Measurements from ENCODE around the gene MYO9B. TPM values are rescaled to one million over a fixed set of nuclear protein-coding genes. Genes with fewer than 3 reads are reported as not detected.

The MYO9B gene
- total RNA-seq, 1 experiment from 2014 or later, result 79.4 TPM

DNA sequence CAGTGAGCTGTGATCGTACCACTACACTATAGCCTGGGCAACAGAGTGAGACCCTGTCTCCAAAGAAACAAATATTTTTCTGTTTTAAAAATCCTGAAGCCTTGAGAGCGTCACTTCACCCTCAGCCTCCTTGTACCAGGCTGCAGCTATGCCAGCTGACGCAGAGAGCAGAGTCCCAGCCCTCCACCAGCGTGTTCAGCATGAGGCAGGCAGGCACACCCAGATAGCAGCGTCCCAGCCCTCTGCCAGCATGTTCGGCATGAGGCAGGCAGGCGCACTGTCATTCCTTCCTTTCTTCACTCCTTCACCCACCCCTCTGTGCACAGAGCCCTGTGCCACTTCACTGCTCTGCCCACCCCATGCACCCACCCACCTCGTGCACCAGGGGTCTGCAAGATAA lies 96.3 kb downstream of the MYO9B start:
- TF ChIP-seq SIN3A (IDR thresholded peaks at IDR 0.05; ENCODE audit: borderline replicate concordance, insufficient read depth, low read depth, low read length) (no peak), REST (IDR thresholded peaks at IDR 0.05; ENCODE audit: insufficient read depth in 1 of 2, low read depth in 2 of 2, low read length in 1 of 2) (no peak), POLR2AphosphoS5 (IDR thresholded peaks at IDR 0.05; ENCODE audit: low read depth, low read length) (no peak), TCF7L2 (IDR thresholded peaks at IDR 0.05; ENCODE audit: low read depth, low read length) (no peak), CTCF (IDR thresholded peaks at IDR 0.05) (no peak)
- Histone ChIP-seq H3K36me3 (ENCODE audit: control insufficient read depth, insufficient read depth, low read length) (peaks cover under 1% of the 10 kb centered on the region; the same call in 1 of the 2 replicates), H3K4me1 (ENCODE audit: control insufficient read depth, insufficient read depth, low read length) (no peaks in the 10 kb centered on the region), H3K4me3 (ENCODE audit: low read depth in 2 of 2, low read length in 2 of 2) (no peak overlapping the region), H3K27ac (ENCODE audit: low read length) (no peak overlapping the region), H3K27me3 (ENCODE audit: control insufficient read depth, insufficient read depth, low read length) (no peaks in the 10 kb centered on the region), H3K9me3 (ENCODE audit: control insufficient read depth, insufficient read depth, low read depth, low read length) (no peaks in the 10 kb centered on the region)
- ChIA-PET CTCF (no interaction called here), POLR2A (no interaction called here)
- intact Hi-C loops (cut with micrococcal nuclease; ENCODE audit: unreplicated experiment), result no loop called here
- no TSS peak for BruUV-seq (replicated peaks)
- DNase-seq (ENCODE audit: low read depth, low spot score), result no peak
- no peak for ATAC-seq
- in situ Hi-C loops (cut with HindIII; ENCODE audit: low pct_unique_long_range_greater_than_20kb, low sequenced_read_pairs), result no loop called here

- TF ChIP-seq POLR2AphosphoS5 (IDR thresholded peaks at IDR 0.05; ENCODE audit: low read depth, low read length), result no peak
- no peak for TF ChIP-seq TCF7L2 (IDR thresholded peaks at IDR 0.05; ENCODE audit: low read depth, low read length)
- TF ChIP-seq REST (IDR thresholded peaks at IDR 0.05; ENCODE audit: insufficient read depth in 1 of 2, low read depth in 2 of 2, low read length in 1 of 2), result no peak
- no peak for TF ChIP-seq CTCF (IDR thresholded peaks at IDR 0.05)
- no peak for TF ChIP-seq SIN3A (IDR thresholded peaks at IDR 0.05; ENCODE audit: borderline replicate concordance, insufficient read depth, low read depth, low read length)
- Histone ChIP-seq H3K9me3 (ENCODE audit: control insufficient read depth, insufficient read depth, low read depth, low read length) (no peaks in the 10 kb centered on the region), H3K4me3 (ENCODE audit: low read depth in 2 of 2, low read length in 2 of 2) (no peak overlapping the region), H3K27me3 (ENCODE audit: control insufficient read depth, insufficient read depth, low read length) (no peaks in the 10 kb centered on the region), H3K4me1 (ENCODE audit: control insufficient read depth, insufficient read depth, low read length) (no peaks in the 10 kb centered on the region), H3K27ac (ENCODE audit: low read length) (no peak overlapping the region), H3K36me3 (ENCODE audit: control insufficient read depth, insufficient read depth, low read length) (no peaks in the 10 kb centered on the region; the same call in 1 of the 2 replicates)
- ChIA-PET CTCF (no interaction called here), POLR2A (interaction anchor here (0.6 to 0.7 kb wide), 2 partner anchors 43 to 358 kb away, joined by 5 to 8 read pairs; no protein-coding TSS in a partner anchor)
- intact Hi-C loops (cut with micrococcal nuclease; ENCODE audit: unreplicated experiment), result no loop called here
- in situ Hi-C loops (cut with HindIII; ENCODE audit: low pct_unique_long_range_greater_than_20kb, low sequenced_read_pairs), result no loop called here
- DNase-seq (ENCODE audit: low read depth, low spot score) (no peak), ATAC-seq (no peak)
- no TSS peak for BruUV-seq (replicated peaks)
Measured at GRCh38 chr19:17172624-17173345, 97.2 kb downstream of the MYO9B start.

Measured in Panc1 (cell line).